GM19035 (cell line): ENCODE measurements around the gene COL4A5.
"Not testable (repeated sequence)": the region's sequence is repeated elsewhere in the genome, so short reads cannot be mapped to it uniquely, and the experiment has no call there.

ENCODE experiments used
- ATAC-seq: cut with Tn5 transposase; IDR thresholded peaks from one replicate; pipeline ENCODE4 v1.9.1; 2021; ENCODE audit not compliant: unreplicated experiment

COL4A5 gene

DNA sequence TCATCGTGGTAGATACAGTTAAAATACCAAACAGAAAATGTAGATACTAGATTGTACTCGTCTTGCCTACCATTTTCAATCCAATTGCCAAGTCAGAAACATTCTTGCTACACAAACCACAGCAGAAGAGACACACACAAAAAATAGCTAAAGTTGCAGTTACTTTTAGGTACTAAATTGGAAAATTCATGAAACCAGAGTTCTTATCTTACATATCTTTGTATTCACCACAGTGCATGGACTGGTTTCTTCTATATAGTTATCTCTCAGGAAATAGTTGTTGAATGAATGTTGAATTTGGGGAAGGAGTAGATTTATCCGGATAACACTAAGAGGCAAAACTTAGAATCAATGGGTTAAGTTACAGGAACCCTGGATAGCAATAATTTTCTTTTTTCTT lies 14.2 kb downstream of the COL4A5 start:
- ATAC-seq: no peak

- no peak for ATAC-seq
Observed at GRCh38 chrX:108456971-108457477, 17.4 kb downstream of the COL4A5 start.

- ATAC-seq: no peak
Observed at GRCh38 chrX:108464604-108465003, 25.0 kb downstream of the COL4A5 start.

GRCh38 chrX:108468486-108468885 lies 28.8 kb downstream of the COL4A5 start:
- ATAC-seq: no peak

DNA sequence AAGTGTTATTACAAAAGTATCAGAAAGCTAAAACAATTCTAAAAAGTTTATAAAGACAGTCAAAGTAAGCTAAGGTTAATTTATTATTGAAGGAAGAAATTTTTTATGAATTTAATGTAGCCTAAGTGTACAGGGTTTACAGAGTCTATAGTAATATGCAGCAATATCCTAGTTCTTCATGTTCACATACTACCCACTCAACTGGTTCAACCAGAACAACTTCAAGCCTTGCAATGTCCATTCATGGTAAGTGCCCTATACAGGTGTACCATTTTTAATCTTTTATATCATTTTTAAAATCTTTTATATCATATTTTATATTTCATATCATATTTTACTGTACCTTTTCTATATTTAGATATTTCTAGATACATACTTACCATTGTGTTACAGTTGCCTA lies 34.3 kb downstream of the COL4A5 start:
- ATAC-seq: no peak

DNA sequence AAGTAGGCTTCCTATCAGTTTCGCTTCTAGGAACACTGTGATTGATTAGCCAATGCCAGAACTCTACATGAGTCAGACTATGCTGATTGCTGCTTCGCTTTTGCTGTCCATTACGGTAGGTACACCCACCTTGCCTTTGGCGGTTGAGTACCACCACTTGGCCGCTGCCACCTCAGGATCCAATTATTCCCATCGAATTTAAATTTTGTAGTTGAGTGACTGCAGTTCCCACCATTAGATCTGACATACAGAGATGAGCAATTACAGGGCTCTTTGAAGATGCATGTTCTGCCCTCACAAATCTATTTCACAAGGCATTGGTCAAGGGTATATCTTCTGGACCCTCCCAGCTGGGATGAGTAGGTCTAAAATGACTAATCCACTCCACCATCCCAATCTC lies 41.9 kb downstream of the COL4A5 start:
- not testable (repeated sequence) for ATAC-seq

- ATAC-seq: no peak
Observed at GRCh38 chrX:108484251-108484650, 44.6 kb downstream of the COL4A5 start.

- no peak for ATAC-seq
Observed at GRCh38 chrX:108485960-108486359, 46.3 kb downstream of the COL4A5 start.

- no peak for ATAC-seq
Observed at GRCh38 chrX:108494406-108495090, 54.9 kb downstream of the COL4A5 start.

DNA sequence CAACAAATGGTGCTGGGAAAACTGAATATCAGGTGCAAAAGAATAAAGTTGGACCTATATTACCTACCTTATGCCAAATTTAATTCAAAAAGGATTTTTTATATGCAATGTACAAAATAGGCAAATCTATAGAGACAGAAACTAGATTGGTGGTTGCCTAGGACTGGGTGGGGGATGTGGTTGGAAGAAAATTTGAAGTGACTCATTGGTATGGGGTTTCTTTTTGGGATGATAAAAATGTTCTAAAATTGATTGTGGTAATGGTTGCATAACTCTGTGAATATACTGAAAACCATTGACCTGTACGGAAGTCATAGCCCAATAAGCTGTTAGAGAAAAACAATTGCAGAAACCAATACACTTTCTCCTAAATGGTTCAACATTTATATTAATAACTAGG lies 72.1 kb downstream of the COL4A5 start:
- ATAC-seq: no peak

DNA sequence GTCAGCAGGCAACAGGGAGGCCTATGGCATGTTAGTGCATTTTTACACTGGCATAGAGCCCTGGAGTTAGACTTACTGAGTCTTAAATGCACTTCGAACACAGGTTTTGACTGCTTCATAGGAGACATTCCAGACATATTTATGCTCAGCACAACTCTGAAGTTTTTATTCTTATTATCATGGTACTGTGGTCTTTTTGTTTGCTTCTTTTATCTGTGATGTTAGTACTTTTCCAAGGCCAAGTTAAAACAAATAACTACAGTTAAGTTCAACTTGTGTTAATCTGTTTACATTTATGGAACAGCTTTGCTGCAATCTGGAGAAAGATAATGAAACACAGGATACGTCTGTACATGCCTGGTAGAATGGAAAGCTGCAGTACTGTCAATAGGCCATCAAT lies 76.5 kb downstream of the COL4A5 start:
- no peak for ATAC-seq

DNA sequence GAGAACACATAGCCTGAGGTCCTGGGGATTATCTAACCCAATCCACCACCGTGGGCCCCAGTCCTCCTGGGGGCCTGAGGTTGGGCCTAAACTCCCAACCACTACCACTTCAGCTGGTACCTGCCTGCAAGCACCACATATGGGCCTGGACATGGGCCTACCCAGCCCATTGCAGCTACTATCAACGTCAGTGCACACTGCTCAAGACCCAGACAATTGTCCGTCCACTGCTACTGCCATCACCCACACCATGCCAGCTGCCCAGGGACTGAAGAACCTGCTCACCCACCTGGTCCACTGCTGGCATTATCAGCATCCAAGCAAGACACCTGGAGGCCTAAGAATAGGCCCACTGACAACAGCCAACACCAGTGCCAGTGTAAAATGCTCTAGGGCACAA lies 88.1 kb downstream of the COL4A5 start:
- ATAC-seq: no peak

GRCh38 chrX:108537005-108537404 lies 97.4 kb downstream of the COL4A5 start:
- peak; percentile 95 for ATAC-seq

GRCh38 chrX:108541286-108541685 lies 101.6 kb downstream of the COL4A5 start:
- ATAC-seq: no peak

DNA sequence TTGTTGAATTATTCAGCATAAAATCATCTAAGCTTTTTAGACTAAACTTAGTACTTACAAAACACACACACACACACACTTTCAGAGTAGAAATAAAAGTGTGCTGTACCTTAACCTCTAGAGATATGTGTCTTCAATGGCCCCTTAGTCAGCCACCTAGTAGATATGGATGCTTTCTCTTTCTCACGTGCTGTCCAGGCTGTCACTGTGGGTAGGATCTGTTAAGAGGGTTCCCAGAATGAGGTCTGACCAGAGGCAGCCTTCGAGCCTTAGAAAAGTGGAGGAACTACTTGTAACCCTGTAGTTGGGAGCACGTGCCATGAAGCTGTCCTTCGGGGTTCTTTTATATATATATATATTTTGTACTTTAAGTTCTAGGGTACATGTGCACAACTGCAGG lies 117.9 kb downstream of the COL4A5 start:
- no peak for ATAC-seq

DNA sequence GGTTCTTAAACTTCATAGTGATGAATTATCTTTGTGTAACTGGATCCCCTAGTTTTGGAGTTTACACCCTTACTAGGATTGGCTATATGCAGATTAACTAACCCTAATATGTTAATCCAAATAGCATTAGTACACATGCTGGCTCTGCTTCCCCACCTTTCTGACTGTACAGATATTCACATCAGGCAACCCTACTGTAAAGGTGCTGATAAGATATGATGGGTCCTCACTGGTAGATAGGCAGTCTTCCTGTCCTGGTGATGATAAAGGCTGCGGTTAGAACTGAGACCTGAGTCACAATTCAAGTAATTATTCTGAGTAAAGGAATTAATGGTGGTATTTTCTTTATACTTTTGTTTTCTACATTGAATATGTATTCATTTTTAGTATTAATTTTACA lies 118.6 kb downstream of the COL4A5 start:
- ATAC-seq: no peak

DNA sequence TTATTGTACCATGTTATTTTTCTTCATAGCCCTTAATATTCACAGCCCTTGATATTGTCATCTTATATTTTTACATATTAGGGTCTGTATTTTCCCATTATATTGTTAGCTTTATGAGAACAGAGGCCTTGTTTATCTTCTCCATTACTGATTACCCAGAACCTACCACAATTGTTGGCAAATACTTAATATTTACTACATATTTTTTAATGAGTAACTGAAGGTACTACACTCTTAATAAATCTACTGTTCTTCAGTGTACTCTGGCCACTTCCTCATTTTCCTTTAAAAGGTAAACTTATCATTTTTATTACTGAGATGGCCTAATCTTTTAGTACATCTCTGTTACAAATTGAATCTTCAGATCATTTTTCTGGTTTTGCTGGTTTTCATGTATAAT lies 133.5 kb downstream of the COL4A5 start:
- ATAC-seq: no peak

- ATAC-seq: no peak
Observed at GRCh38 chrX:108582151-108582550, 142.5 kb downstream of the COL4A5 start.

DNA sequence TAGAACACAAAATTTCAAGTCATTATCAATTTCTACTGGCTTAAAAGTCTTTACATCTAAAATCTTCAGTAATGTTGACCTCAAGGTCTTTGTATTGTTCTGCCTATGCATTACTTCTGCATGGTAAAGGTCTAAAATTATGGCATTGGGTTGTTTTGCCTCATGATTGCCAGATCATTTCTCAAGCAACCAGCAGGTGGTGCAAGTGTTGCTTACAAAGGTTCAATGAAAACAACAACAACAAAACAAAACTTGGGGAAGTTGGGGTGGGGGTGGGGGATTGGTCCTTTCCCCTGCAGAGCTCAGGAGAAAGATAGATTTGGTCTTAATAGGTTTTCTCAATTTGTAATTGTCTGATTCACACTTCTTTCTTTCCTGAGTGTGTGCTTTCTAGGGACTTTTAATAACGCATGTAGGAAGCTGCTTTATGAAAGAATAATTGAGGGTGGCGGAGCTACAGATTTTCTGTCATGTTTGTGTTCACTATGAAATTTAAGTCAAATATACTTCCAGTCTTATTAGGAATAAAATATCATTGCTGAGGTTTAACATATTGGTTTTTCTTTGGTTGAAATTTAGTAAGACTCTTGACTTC lies 145.1 kb downstream of the COL4A5 start:
- ATAC-seq: no peak

DNA sequence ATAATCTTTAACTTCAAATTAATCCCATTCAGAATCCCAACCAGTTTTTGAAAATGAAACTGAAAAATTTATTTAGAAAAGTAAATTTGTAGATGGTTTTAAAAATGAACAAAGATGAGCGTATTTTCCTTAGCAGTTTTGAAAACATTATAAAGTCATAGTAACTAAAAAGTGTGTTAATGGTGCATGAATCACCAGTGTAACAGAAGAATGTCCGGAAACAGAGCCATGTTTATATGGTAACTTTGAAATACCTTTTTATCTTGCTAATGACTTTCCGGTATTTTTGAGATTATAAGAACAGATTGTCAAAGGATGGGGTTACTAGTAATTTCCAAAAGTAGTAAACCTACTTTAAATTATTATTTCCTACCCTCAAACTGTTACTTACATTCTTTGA lies 150.9 kb downstream of the COL4A5 start:
- no peak for ATAC-seq

GRCh38 chrX:108601276-108601675 lies 161.6 kb downstream of the COL4A5 start:
- no peak for ATAC-seq

GRCh38 chrX:108610141-108610540 lies 170.5 kb downstream of the COL4A5 start:
- no peak for ATAC-seq

GRCh38 chrX:108614616-108615015 lies 175.0 kb downstream of the COL4A5 start:
- ATAC-seq: no peak
